OCI-LY7 (cell line): Measurements from ENCODE around the gene TMEM140. TPM values are rescaled to one million over a fixed set of nuclear protein-coding genes. Genes with fewer than 3 reads are reported as not detected.
"Not testable (repeated sequence)": the region's sequence is repeated elsewhere in the genome, so short reads cannot be mapped to it uniquely, and the experiment has no call there.

Experiments used
- BruUV-seq: library from RNA; stranded (reverse); fragments of 400-500 nt; replicated peaks from 2 replicates; lab custom pipeline; 2021; lab: Mats Ljungman, UMichigan
- CTCF ChIA-PET: fragments of 300-600 bp; sonication (Branson Sonifier 250); formaldehyde crosslinking; loops from one replicate; lab custom pipeline; 2022; ENCODE audit warnings: antibody characterized with exemption; ENCODE audit not compliant: unreplicated experiment; lab: Charles Lee
- POLR2A ChIA-PET: fragments of 300-600 bp; sonication (Branson Sonifier 250); formaldehyde crosslinking; loops from one replicate; lab custom pipeline; 2022; ENCODE audit warnings: antibody characterized with exemption; lab: Charles Lee
- DNase-seq: peaks from one replicate; pipeline ENCODE4 v3.0.0-alpha.2; 2015; ENCODE audit warnings: low spot score
- H2AFZ ChIP-seq: fragments of 200-600 bp; sonication (generic), shearing (Covaris generic); 2 replicates; pipeline ENCODE4 v1.6.1; 2014; ENCODE audit warnings: mild to moderate bottlenecking, antibody characterized with exemption, low read length, moderate library complexity
- H3K27ac ChIP-seq: fragments of 200-600 bp; sonication (generic); 2 replicates; pipeline ENCODE4 v1.5.1; 2014; ENCODE audit warnings: mixed run types, low read depth, mild to moderate bottlenecking, moderate library complexity, low read length, inconsistent platforms; ENCODE audit not compliant: poor library complexity, severe bottlenecking
- H3K36me3 ChIP-seq: fragments of 200-600 bp; sonication (generic); 2 replicates; pipeline ENCODE4 v1.6.1; 2014; ENCODE audit warnings: mild to moderate bottlenecking, antibody characterized with exemption, low read length, moderate library complexity, mixed read lengths; ENCODE audit not compliant: insufficient read depth
- H3K4me1 ChIP-seq: fragments of 200-600 bp; sonication (generic); 2 replicates; pipeline ENCODE4 v1.5.1; 2014; ENCODE audit warnings: mild to moderate bottlenecking, low read length; ENCODE audit not compliant: insufficient read depth, poor library complexity, severe bottlenecking
- H3K4me2 ChIP-seq: fragments of 200-600 bp; sonication (generic); 2 replicates; pipeline ENCODE4 v1.6.1; 2014; ENCODE audit warnings: mild to moderate bottlenecking, low read length
- H3K4me3 ChIP-seq: fragments of 200-600 bp; sonication (generic); 2 replicates; pipeline ENCODE4 v1.5.1; 2014; ENCODE audit warnings: mild to moderate bottlenecking, low read depth, low read length; ENCODE audit not compliant: poor library complexity, severe bottlenecking
- H3K79me2 ChIP-seq: fragments of 200-600 bp; sonication (generic); 2 replicates; pipeline ENCODE4 v1.6.1; 2016; ENCODE audit warnings: low read depth, mild to moderate bottlenecking, low read length, moderate library complexity, mixed read lengths; ENCODE audit not compliant: insufficient read depth
- H3K9me2 ChIP-seq: fragments of 200-600 bp; sonication (generic); 2 replicates; pipeline ENCODE4 v1.6.1; 2016; ENCODE audit warnings: mild to moderate bottlenecking, low read length, mixed read lengths; ENCODE audit not compliant: insufficient read depth
- H3K9me3 ChIP-seq: fragments of 200-600 bp; sonication (generic); 2 replicates; pipeline ENCODE4 v1.6.1; 2014; ENCODE audit warnings: mild to moderate bottlenecking, mixed run types, low read length, mixed read lengths
- H4K20me1 ChIP-seq: fragments of 200-600 bp; sonication (generic); 2 replicates; pipeline ENCODE4 v1.6.1; 2014; ENCODE audit warnings: mild to moderate bottlenecking, antibody characterized with exemption, low read length, moderate library complexity, mixed read lengths; ENCODE audit not compliant: insufficient read depth
- EZH2phosphoT487 ChIP-seq: fragments of 200-600 bp; sonication (generic); IDR thresholded peaks from 2 replicates; pipeline ENCODE4 v1.6.1; 2018; ENCODE audit warnings: low read depth, borderline replicate concordance, mild to moderate bottlenecking, mixed run types, antibody characterized with exemption, low read length, moderate library complexity, mixed read lengths
- intact Hi-C: fragments of 100-400 bp; cut with micrococcal nuclease; formaldehyde crosslinking; loops from one replicate; pipeline ENCODE4 v1.10.0; 2022; ENCODE audit not compliant: unreplicated experiment
- total RNA-seq, 2 experiments: library from RNA; depleted of rRNA in 1 of 2; stranded (reverse); fragments of >200 nt in 1 of 2; shearing (Covaris generic) in 1 of 2; gene quantifications; 2 replicates each; pipeline ENCODE4 v1.2.3, GENCODE V29; 2014 to 2022
- TF ChIP-seq, protein P1 (sequence below): fragments of 200-600 bp; sonication (generic); conservative IDR thresholded peaks from 2 replicates; pipeline ENCODE4 v1.5.1; 2014; ENCODE audit warnings: mild to moderate bottlenecking, antibody characterized with exemption, low read length, moderate library complexity, mixed read lengths

Gene TMEM140
- total RNA-seq, 2 experiments from 2014 or later: 0.41 to 1.6 TPM

- Histone ChIP-seq H2AFZ (peak within 1 kb of the TSS; percentile 95), H3K4me2 (peak within 1 kb of the TSS; percentile 98), H3K79me2 (no peaks in the 10 kb centered on the region), H3K9me2 (no peaks in the 10 kb centered on the region), H4K20me1 (no peaks in the 10 kb centered on the region), H3K4me3 (peak within 1 kb of the TSS; percentile 82), H3K36me3 (no peaks in the 10 kb centered on the region), H3K4me1 (peaks cover 6% of the 10 kb centered on the region), H3K9me3 (no peaks in the 10 kb centered on the region), H3K27ac (no peak within 1 kb of the TSS)
- BruUV-seq: no TSS peak
- CTCF ChIA-PET: interaction anchor here (0.9 kb wide), 1 partner anchor 23 kb away, joined by 3 read pairs; no protein-coding TSS in a partner anchor
- DNase-seq: peak; percentile 93
- TF ChIP-seq EZH2phosphoT487: no peak
- TF ChIP-seq, protein P1, sequence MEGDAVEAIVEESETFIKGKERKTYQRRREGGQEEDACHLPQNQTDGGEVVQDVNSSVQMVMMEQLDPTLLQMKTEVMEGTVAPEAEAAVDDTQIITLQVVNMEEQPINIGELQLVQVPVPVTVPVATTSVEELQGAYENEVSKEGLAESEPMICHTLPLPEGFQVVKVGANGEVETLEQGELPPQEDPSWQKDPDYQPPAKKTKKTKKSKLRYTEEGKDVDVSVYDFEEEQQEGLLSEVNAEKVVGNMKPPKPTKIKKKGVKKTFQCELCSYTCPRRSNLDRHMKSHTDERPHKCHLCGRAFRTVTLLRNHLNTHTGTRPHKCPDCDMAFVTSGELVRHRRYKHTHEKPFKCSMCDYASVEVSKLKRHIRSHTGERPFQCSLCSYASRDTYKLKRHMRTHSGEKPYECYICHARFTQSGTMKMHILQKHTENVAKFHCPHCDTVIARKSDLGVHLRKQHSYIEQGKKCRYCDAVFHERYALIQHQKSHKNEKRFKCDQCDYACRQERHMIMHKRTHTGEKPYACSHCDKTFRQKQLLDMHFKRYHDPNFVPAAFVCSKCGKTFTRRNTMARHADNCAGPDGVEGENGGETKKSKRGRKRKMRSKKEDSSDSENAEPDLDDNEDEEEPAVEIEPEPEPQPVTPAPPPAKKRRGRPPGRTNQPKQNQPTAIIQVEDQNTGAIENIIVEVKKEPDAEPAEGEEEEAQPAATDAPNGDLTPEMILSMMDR: peak; percentile 51
- intact Hi-C loops: loop anchor here (1.0 kb wide), 1 partner anchor 41 kb away; the partner anchor contains the start of gene CYREN
- POLR2A ChIA-PET: no interaction called here
Observed at GRCh38 chr7:135211179-135211945, 63.5 kb downstream of the TMEM140 start, which contains the start of gene WDR91. Gene WDR91, minus strand, starts transcription at chr7:135211526. Its CDS starts 24 bp downstream, at chr7:135211502.

DNA sequence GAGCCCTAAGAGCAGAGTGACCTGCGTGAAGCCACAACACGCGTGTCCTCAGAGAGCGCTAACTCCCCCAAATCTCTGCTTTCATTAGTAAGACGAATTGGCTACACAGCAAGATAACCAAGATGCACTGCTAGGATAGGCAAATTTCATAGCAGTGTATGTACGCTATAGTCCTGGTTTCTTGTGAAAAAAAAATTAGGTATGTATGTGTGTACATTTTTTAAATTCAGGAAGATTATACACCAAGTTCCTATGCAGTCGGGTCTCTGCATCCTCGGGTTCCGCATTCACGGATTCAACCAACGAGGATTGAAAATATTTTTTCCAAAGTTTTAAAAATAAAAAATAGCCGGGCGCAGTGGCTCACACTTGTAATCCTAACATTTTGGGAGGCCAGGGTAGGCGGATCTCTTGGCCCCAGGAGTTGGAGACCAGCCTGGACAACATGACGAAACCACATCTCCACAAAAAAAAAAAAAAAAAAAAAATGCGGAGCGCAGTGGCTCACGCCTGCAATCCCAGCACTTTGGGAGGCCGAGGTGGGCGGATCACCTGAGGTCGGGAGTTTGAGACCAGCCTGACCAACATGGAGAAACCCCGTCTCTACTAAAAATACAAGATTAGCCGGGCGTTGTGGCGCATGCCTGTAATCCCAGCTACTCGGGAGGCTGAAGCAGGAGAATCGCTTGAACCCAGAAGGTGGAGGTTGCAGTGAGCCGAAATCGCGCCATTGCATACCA is 64.2 kb downstream of the TMEM140 start:
- Histone ChIP-seq H3K4me2 (peak overlapping the region; percentile 98), H2AFZ (peak overlapping the region; percentile 95), H3K4me3 (peak overlapping the region; percentile 82)
- H3K36me3 ChIP-seq, H3K4me1 ChIP-seq, DNase-seq, H3K27ac ChIP-seq, BruUV-seq, H4K20me1 ChIP-seq, H3K79me2 ChIP-seq, H3K9me3 ChIP-seq, CTCF ChIA-PET, POLR2A ChIA-PET, H3K9me2 ChIP-seq: not testable (repeated sequence)
- intact Hi-C loops: loop anchor here (1.0 kb wide), 1 partner anchor 42 kb away; the partner anchor contains the start of gene CYREN

GRCh38 chr7:135213831-135214230 is 66.0 kb downstream of the TMEM140 start:
- DNase-seq: no peak
- TF ChIP-seq, protein P1: no peak
- TF ChIP-seq EZH2phosphoT487: no peak
- Histone ChIP-seq H3K79me2 (no peaks in the 10 kb centered on the region), H3K36me3 (no peaks in the 10 kb centered on the region), H3K4me2 (no peak overlapping the region), H3K9me2 (no peaks in the 10 kb centered on the region), H2AFZ (no peak overlapping the region), H3K9me3 (no peaks in the 10 kb centered on the region), H4K20me1 (no peaks in the 10 kb centered on the region), H3K27ac (no peak overlapping the region), H3K4me3 (no peak overlapping the region), H3K4me1 (peaks cover 6% of the 10 kb centered on the region)
- ChIA-PET CTCF (no interaction called here), POLR2A (interaction anchor here (0.6 to 1.6 kb wide), 3 partner anchors 10 to 210 kb away, joined by 3 to 5 read pairs (median 3); no protein-coding TSS in a partner anchor)
- intact Hi-C loops: no loop called here
- no TSS peak for BruUV-seq
